Neural progenitor cell (in vitro differentiated cells): ENCODE data around the gene CDH20. TPM values are rescaled to one million over a fixed set of nuclear protein-coding genes. Genes with fewer than 3 reads are reported as not detected.

ENCODE experiments used
- DNase-seq: peaks from one replicate; pipeline ENCODE4 v3.0.0-alpha.2; 2016; ENCODE audit warnings: low spot score
- H2AFZ ChIP-seq: fragments of 200-600 bp; sonication (generic); replicated peaks from 2 replicates; pipeline ENCODE4 v1.6.1; 2016; ENCODE audit warnings: antibody characterized with exemption
- H3F3A ChIP-seq: fragments of 200-600 bp; sonication (generic); 2 replicates; pipeline ENCODE4 v1.6.1; 2016; ENCODE audit warnings: antibody characterized with exemption, low read depth
- H3K27ac ChIP-seq: fragments of 200-600 bp; sonication (generic); 2 replicates; pipeline ENCODE4 v1.5.1; 2016; ENCODE audit warnings: mild to moderate bottlenecking
- H3K27me3 ChIP-seq: fragments of 200-600 bp; sonication (generic); 2 replicates; pipeline ENCODE4 v1.6.1; 2016; ENCODE audit warnings: mild to moderate bottlenecking, moderate library complexity
- H3K36me3 ChIP-seq: fragments of 200-600 bp; sonication (generic); 2 replicates; pipeline ENCODE4 v1.5.1; 2016
- H3K4me1 ChIP-seq: fragments of 200-600 bp; sonication (generic); 2 replicates; pipeline ENCODE4 v1.6.1; 2016; ENCODE audit warnings: mixed run types
- H3K4me2 ChIP-seq: fragments of 200-600 bp; sonication (generic); 2 replicates; pipeline ENCODE4 v1.6.1; 2016
- H3K4me3 ChIP-seq: fragments of 200-600 bp; sonication (generic); 2 replicates; pipeline ENCODE4 v1.5.1; 2016
- H3K79me2 ChIP-seq: fragments of 200-600 bp; sonication (generic); 2 replicates; pipeline ENCODE4 v1.6.1; 2016; ENCODE audit warnings: low read depth
- H3K9ac ChIP-seq: fragments of 200-600 bp; sonication (generic); 2 replicates; pipeline ENCODE4 v1.6.1; 2016
- H3K9me3 ChIP-seq: fragments of 200-600 bp; sonication (generic); 2 replicates; pipeline ENCODE4 v1.5.1; 2016; ENCODE audit warnings: low read depth
- H4K20me1 ChIP-seq: fragments of 200-600 bp; sonication (generic); 2 replicates; pipeline ENCODE4 v1.6.1; 2016; ENCODE audit warnings: low read depth
- H3K27ac Mint-ChIP-seq: 3 replicates; pipeline ENCODE4 v1.8.0; 2021; ENCODE audit warnings: mixed read lengths
- H3K27me3 Mint-ChIP-seq: 2 replicates; pipeline ENCODE4 v1.8.0; 2022; ENCODE audit warnings: low read depth, mild to moderate bottlenecking, inconsistent platforms, moderate library complexity, mixed read lengths; ENCODE audit not compliant: insufficient read depth
- H3K36me3 Mint-ChIP-seq: 3 replicates; pipeline ENCODE4 v1.8.0; 2021; ENCODE audit warnings: mixed read lengths
- H3K4me1 Mint-ChIP-seq: 3 replicates; pipeline ENCODE4 v1.8.0; 2021; ENCODE audit warnings: mixed read lengths
- H3K4me3 Mint-ChIP-seq: 3 replicates; pipeline ENCODE4 v1.8.0; 2021; ENCODE audit warnings: mild to moderate bottlenecking, moderate library complexity, mixed read lengths
- H3K9me3 Mint-ChIP-seq: 3 replicates; pipeline ENCODE4 v1.8.0; 2020; ENCODE audit warnings: mixed read lengths
- CTCF ChIP-seq: fragments of 200-600 bp; sonication (generic); IDR thresholded peaks from 2 replicates; pipeline ENCODE4 v1.5.1; 2017; ENCODE audit warnings: antibody characterized with exemption, mild to moderate bottlenecking
- EZH2 ChIP-seq: fragments of 200-600 bp; sonication (generic); IDR thresholded peaks from 2 replicates; pipeline ENCODE4 v1.6.1; 2017; ENCODE audit warnings: antibody characterized with exemption, mild to moderate bottlenecking, moderate library complexity
- EZH2phosphoT487 ChIP-seq: fragments of 200-600 bp; sonication (generic); IDR thresholded peaks from 2 replicates; pipeline ENCODE4 v1.6.1; 2017; ENCODE audit warnings: antibody characterized with exemption
- total RNA-seq: library from RNA; depleted of rRNA; stranded (reverse); fragments of >200 nt; gene quantifications from 2 replicates; pipeline ENCODE4 v1.2.3, GENCODE V29; 2015; ENCODE audit warnings: low replicate concordance

CDH20 gene
- total RNA-seq, 1 donor from 2014 or later, result 1.6 TPM

- Histone ChIP-seq H4K20me1 (no peaks in the 10 kb centered on the region), H3K9me3 (no peaks in the 10 kb centered on the region), H3F3A (peaks cover 6% of the 10 kb centered on the region), H3K4me3 (no peak overlapping the region), H3K27me3 (no peaks in the 10 kb centered on the region), H3K4me2 (no peak overlapping the region), H3K27ac (no peak overlapping the region), H2AFZ (no peak overlapping the region), H3K79me2 (no peaks in the 10 kb centered on the region), H3K9ac (no peak overlapping the region), H3K36me3 (no peaks in the 10 kb centered on the region), H3K4me1 (peaks cover 15% of the 10 kb centered on the region)
- Mint-ChIP-seq H3K4me1 (peaks cover 9% of the 10 kb centered on the region), H3K9me3 (no peaks in the 10 kb centered on the region), H3K27ac (no peak overlapping the region), H3K36me3 (no peaks in the 10 kb centered on the region), H3K27me3 (no peaks in the 10 kb centered on the region), H3K4me3 (no peak overlapping the region)
- DNase-seq, result no peak
- TF ChIP-seq EZH2 (no peak), CTCF (no peak), EZH2phosphoT487 (no peak)
These were observed 18.8 kb downstream of the CDH20 start for GRCh38 chr18:61352059-61352458.

- no peak overlapping the region for H3K4me3 Mint-ChIP-seq
- H3F3A ChIP-seq, result peaks cover 11% of the 10 kb centered on the region
- no peaks in the 10 kb centered on the region for H3K27me3 ChIP-seq
- H3K79me2 ChIP-seq, result no peaks in the 10 kb centered on the region
- TF ChIP-seq EZH2phosphoT487, result no peak
- H3K36me3 Mint-ChIP-seq, result no peaks in the 10 kb centered on the region
- no peak overlapping the region for H2AFZ ChIP-seq
- H3K9me3 Mint-ChIP-seq, result no peaks in the 10 kb centered on the region
- no peak overlapping the region for H3K4me2 ChIP-seq
- H3K9me3 ChIP-seq, result no peaks in the 10 kb centered on the region
- no peaks in the 10 kb centered on the region for H4K20me1 ChIP-seq
- DNase-seq, result no peak
- no peaks in the 10 kb centered on the region for H3K36me3 ChIP-seq
- H3K4me1 ChIP-seq, result peaks cover 17% of the 10 kb centered on the region
- H3K4me3 ChIP-seq, result no peak overlapping the region
- no peak overlapping the region for H3K27ac Mint-ChIP-seq
- no peak overlapping the region for H3K9ac ChIP-seq
- no peaks in the 10 kb centered on the region for H3K27me3 Mint-ChIP-seq
- no peak overlapping the region for H3K27ac ChIP-seq
- H3K4me1 Mint-ChIP-seq, result peaks cover 9% of the 10 kb centered on the region
These were observed 19.4 kb downstream of the CDH20 start for GRCh38 chr18:61352611-61353010.

GRCh38 chr18:61360404-61361383, 27.5 kb downstream of the CDH20 start:
- no peak for DNase-seq
- peaks cover 11% of the 10 kb centered on the region for H3F3A ChIP-seq

More at GRCh38 chr18:61360404-61361383, 27.5 kb downstream of the CDH20 start:
- Histone ChIP-seq H3K4me1 (peaks cover 15% of the 10 kb centered on the region), H3K79me2 (no peaks in the 10 kb centered on the region), H3K4me2 (no peak overlapping the region), H3K27ac (no peak overlapping the region), H4K20me1 (no peaks in the 10 kb centered on the region), H3K4me3 (no peak overlapping the region), H3K9ac (no peak overlapping the region), H3K9me3 (no peaks in the 10 kb centered on the region), H3K36me3 (no peaks in the 10 kb centered on the region), H2AFZ (peak overlapping the region; percentile 20), H3K27me3 (no peaks in the 10 kb centered on the region)
- no peak overlapping the region for H3K4me3 Mint-ChIP-seq
- no peaks in the 10 kb centered on the region for H3K4me1 Mint-ChIP-seq
- no peak for TF ChIP-seq EZH2
- TF ChIP-seq EZH2phosphoT487, result no peak
- no peak for TF ChIP-seq CTCF
- no peak overlapping the region for H3K27ac Mint-ChIP-seq
- H3K9me3 Mint-ChIP-seq, result no peaks in the 10 kb centered on the region
- H3K27me3 Mint-ChIP-seq, result peaks cover 2% of the 10 kb centered on the region
- H3K36me3 Mint-ChIP-seq, result no peaks in the 10 kb centered on the region
